IPS-15b (cell line): Measurements from ENCODE around the gene CRX.
"Not testable (repeated sequence)": the region's sequence is repeated elsewhere in the genome, so short reads cannot be mapped to it uniquely, and the experiment has no call there.

Experiments used
- H3K27me3 ChIP-seq: one replicate; pipeline ENCODE4 v1.6.1; 2013; ENCODE audit warnings: low read length; ENCODE audit not compliant: control insufficient read depth, insufficient read depth
- H3K36me3 ChIP-seq: one replicate; pipeline ENCODE4 v1.6.1; 2013; ENCODE audit warnings: low read length; ENCODE audit not compliant: control insufficient read depth, insufficient read depth
- H3K4me1 ChIP-seq: one replicate; pipeline ENCODE4 v1.6.1; 2013; ENCODE audit warnings: mild to moderate bottlenecking, low read length; ENCODE audit not compliant: control insufficient read depth, insufficient read depth
- H3K4me3 ChIP-seq: one replicate; pipeline ENCODE4 v1.5.1; 2013; ENCODE audit warnings: low read depth, low read length
- H3K9ac ChIP-seq: one replicate; pipeline ENCODE4 v1.6.1; 2013; ENCODE audit warnings: low read depth, mild to moderate bottlenecking, low read length
- H3K9me3 ChIP-seq: one replicate; pipeline ENCODE4 v1.6.1; 2013; ENCODE audit warnings: mild to moderate bottlenecking, low read length; ENCODE audit not compliant: control insufficient read depth, insufficient read depth

The CRX gene

GRCh38 chr19:47865166-47865565 is 43.4 kb downstream of the CRX start:
- H3K36me3 ChIP-seq: no peaks in the 10 kb centered on the region
- no peaks in the 10 kb centered on the region for H3K9me3 ChIP-seq
- no peaks in the 10 kb centered on the region for H3K4me1 ChIP-seq
- H3K27me3 ChIP-seq: no peaks in the 10 kb centered on the region
- no peak overlapping the region for H3K4me3 ChIP-seq
- no peak overlapping the region for H3K9ac ChIP-seq

DNA sequence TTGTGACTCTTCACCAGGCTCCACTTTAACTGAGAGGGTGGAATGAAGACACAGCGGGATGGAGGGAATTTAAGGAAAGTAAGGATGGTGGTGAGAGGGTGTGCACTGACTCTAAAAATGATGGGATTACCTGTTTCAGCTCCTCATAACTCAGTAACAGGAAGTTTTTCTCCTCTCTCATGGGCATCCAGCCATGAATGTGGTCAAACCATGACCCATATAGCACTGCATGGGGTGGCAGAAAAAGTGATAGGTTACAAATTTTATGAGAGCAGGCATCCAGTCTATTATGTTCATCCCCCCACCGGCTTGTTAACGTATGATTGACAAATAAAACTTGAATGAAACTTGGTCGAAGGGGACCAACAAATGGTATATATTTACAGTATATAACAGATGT is 57.2 kb downstream of the CRX start:
- no peaks in the 10 kb centered on the region for H3K4me1 ChIP-seq
- no peaks in the 10 kb centered on the region for H3K9me3 ChIP-seq
- no peaks in the 10 kb centered on the region for H3K27me3 ChIP-seq
- no peaks in the 10 kb centered on the region for H3K36me3 ChIP-seq
- no peak overlapping the region for H3K9ac ChIP-seq
- no peak overlapping the region for H3K4me3 ChIP-seq

DNA sequence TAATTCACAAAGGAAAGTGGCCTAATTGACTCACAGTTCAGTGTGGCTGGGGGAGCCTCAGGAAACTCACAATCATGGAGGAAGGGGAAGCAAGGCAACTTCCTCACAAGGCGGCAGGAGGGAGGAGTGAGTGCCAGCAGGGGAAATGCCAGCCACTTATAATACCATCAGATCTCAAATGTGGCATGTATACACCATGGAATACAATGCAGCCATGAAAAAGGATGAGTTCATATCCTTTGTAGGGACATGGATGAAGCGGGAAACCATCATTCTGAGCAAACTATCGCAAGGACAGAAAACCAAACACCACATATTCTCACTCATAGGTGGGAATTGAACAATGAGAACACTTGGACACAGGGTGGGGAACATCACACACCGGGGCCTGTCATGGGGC is 57.6 kb downstream of the CRX start:
- not testable (repeated sequence) for H3K9ac ChIP-seq, H3K4me1 ChIP-seq, H3K4me3 ChIP-seq, H3K36me3 ChIP-seq, H3K9me3 ChIP-seq, H3K27me3 ChIP-seq

GRCh38 chr19:47881757-47882156 is 60.0 kb downstream of the CRX start:
- no peaks in the 10 kb centered on the region for H3K27me3 ChIP-seq
- H3K9me3 ChIP-seq: no peaks in the 10 kb centered on the region
- no peak overlapping the region for H3K9ac ChIP-seq
- no peak overlapping the region for H3K4me3 ChIP-seq
- no peaks in the 10 kb centered on the region for H3K36me3 ChIP-seq
- no peaks in the 10 kb centered on the region for H3K4me1 ChIP-seq

GRCh38 chr19:47882890-47883289 is 61.2 kb downstream of the CRX start:
- no peaks in the 10 kb centered on the region for H3K9me3 ChIP-seq
- no peaks in the 10 kb centered on the region for H3K27me3 ChIP-seq
- H3K9ac ChIP-seq: no peak overlapping the region
- H3K36me3 ChIP-seq: no peaks in the 10 kb centered on the region
- H3K4me3 ChIP-seq: no peak overlapping the region
- H3K4me1 ChIP-seq: no peaks in the 10 kb centered on the region

DNA sequence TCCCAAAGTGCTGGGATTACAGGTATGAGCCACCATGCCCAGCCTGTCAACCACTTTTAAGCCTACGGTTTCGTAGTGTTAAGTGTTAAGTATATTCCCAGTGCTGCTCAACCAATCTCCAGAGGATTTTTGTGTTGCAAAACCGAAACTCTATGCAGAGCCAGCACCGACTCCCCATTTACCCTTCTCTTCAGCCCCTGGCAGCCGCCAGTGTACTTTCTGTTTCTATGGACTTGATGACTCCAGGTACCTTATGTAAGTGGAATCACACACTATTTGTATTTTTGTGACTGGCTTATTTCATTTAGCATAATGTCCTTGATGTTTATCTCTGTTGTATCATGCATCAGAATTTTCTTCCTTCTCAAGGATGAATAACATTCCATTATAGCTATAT is 63.3 kb downstream of the CRX start:
- Histone ChIP-seq H3K36me3 (no peaks in the 10 kb centered on the region), H3K9me3 (no peaks in the 10 kb centered on the region), H3K27me3 (no peaks in the 10 kb centered on the region), H3K4me1 (no peaks in the 10 kb centered on the region), H3K4me3 (no peak overlapping the region), H3K9ac (no peak overlapping the region)

GRCh38 chr19:47886010-47886559 is 64.3 kb downstream of the CRX start, which contains the start of gene SULT2A1:
Gene SULT2A1, minus strand, starts transcription at chr19:47886315. Its CDS starts 58 bp downstream, at chr19:47886257.
- Histone ChIP-seq H3K36me3 (no peaks in the 10 kb centered on the region), H3K9ac (no peak within 1 kb of the TSS), H3K27me3 (no peaks in the 10 kb centered on the region), H3K4me3 (no peak within 1 kb of the TSS), H3K4me1 (no peaks in the 10 kb centered on the region), H3K9me3 (no peaks in the 10 kb centered on the region)

GRCh38 chr19:47890865-47891621 is 69.3 kb downstream of the CRX start:
- Histone ChIP-seq H3K36me3 (no peaks in the 10 kb centered on the region), H3K27me3 (no peaks in the 10 kb centered on the region), H3K9ac (no peak overlapping the region), H3K4me1 (no peaks in the 10 kb centered on the region), H3K4me3 (no peak overlapping the region), H3K9me3 (peaks cover 3% of the 10 kb centered on the region)

- Histone ChIP-seq H3K4me3 (no peak overlapping the region), H3K4me1 (no peaks in the 10 kb centered on the region), H3K27me3 (no peaks in the 10 kb centered on the region), H3K9me3 (peaks cover 3% of the 10 kb centered on the region), H3K36me3 (no peaks in the 10 kb centered on the region), H3K9ac (no peak overlapping the region)
Measured at GRCh38 chr19:47891622-47891922, 69.8 kb downstream of the CRX start.

DNA sequence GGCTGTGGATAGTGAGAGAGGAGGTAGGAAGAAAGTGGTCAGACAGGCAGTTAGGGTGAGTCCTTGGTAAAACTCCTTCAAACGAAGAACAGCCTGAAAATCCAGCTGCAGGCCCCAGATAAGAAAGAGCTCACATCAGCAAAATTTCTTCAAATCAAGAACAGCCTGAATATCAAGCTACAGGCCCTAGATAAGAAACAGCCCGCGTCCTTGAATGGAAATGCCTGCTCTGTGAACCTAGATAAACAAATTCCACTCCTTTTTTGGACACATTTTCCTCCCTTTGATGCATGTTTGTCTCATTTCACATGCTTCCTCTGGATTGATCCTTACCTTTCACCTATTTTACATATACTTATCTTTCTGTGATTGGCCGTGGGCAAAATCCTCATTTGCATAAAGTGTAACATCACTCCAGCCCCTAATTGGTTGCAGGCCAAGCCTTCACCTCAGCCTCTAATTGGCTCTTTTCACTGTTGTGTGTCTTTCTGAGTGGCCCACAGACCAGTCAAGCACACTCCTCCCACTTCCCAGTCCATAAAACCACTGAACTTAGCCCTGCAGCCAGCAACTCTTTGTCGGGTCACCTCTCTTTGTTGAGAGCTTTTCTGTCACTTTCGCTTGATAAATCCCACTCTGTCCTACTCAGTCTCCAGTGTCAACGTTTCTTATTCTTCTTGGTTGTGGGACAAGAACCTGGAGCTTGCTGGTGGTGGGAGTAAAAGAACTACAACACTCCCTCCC is 70.4 kb downstream of the CRX start:
- Histone ChIP-seq H3K36me3 (no peaks in the 10 kb centered on the region), H3K9me3 (peaks cover 6% of the 10 kb centered on the region), H3K4me1 (no peaks in the 10 kb centered on the region), H3K9ac (no peak overlapping the region), H3K27me3 (no peaks in the 10 kb centered on the region), H3K4me3 (no peak overlapping the region)
